HepG2 (cell line): ENCODE data around the gene ZNF142. TPM values are rescaled to one million over a fixed set of nuclear protein-coding genes. Genes with fewer than 3 reads are reported as not detected.

Source experiments
- BRF2 ChIP-seq: sonication (generic); formaldehyde crosslinking; IDR thresholded peaks from 2 replicates; pipeline ENCODE4 v1.8.1; 2022; ENCODE audit warnings: mild to moderate bottlenecking, missing genetic modification reagents
- FOSL1 ChIP-seq: sonication (generic); formaldehyde crosslinking; IDR thresholded peaks from 2 replicates; pipeline ENCODE4 v1.9.0; 2021; ENCODE audit warnings: missing genetic modification reagents, borderline replicate concordance
- FOXC1 ChIP-seq: sonication (generic); formaldehyde crosslinking; IDR thresholded peaks from 2 replicates; pipeline ENCODE4 v1.8.0; 2022; ENCODE audit warnings: mild to moderate bottlenecking, missing genetic modification reagents, borderline replicate concordance
- HCFC1 ChIP-seq: fragments of 150-350 bp; IDR thresholded peaks from 2 replicates; pipeline ENCODE4 v1.6.1; 2014; ENCODE audit warnings: low read depth, low read length
- HES4 ChIP-seq: sonication (generic); formaldehyde crosslinking; IDR thresholded peaks from 2 replicates; pipeline ENCODE4 v1.9.0; 2021; ENCODE audit warnings: mild to moderate bottlenecking, missing genetic modification reagents, borderline replicate concordance
- IKZF5 ChIP-seq: IDR thresholded peaks from 2 replicates; pipeline ENCODE4 v1.6.1; 2018; ENCODE audit warnings: missing genetic modification reagents, mild to moderate bottlenecking, missing compliant biosample characterization
- LCORL ChIP-seq, 2 experiments: fragments of 450-650 bp in 1 of 2; sonication (generic) in 1 of 2; formaldehyde crosslinking in 1 of 2; IDR thresholded peaks; 2 replicates each; pipeline versions ENCODE4 v1.5.0 to v1.6.1; 2017 to 2020; ENCODE audit warnings: antibody characterized with exemption in 1 of 2, missing genetic modification reagents in 1 of 2
- MAFK ChIP-seq, 2 experiments: IDR thresholded peaks in 1 of 2; conservative IDR thresholded peaks in 1 of 2; 2 replicates each; pipeline ENCODE4 v1.6.1; 2011; ENCODE audit warnings: improper control_type of control experiment in 2 of 2, low read length in 2 of 2
- PHF20 ChIP-seq: sonication (generic); formaldehyde crosslinking; IDR thresholded peaks from 2 replicates; pipeline ENCODE4 v1.5.0; 2020; ENCODE audit warnings: mild to moderate bottlenecking, missing genetic modification reagents
- PHF5A ChIP-seq: IDR thresholded peaks from one replicate; pipeline ENCODE4 v1.6.1; 2018; ENCODE audit warnings: low read depth, missing genetic modification reagents; ENCODE audit not compliant: unreplicated experiment
- SRSF9 ChIP-seq: fragments of 200-400 bp; formaldehyde crosslinking; IDR thresholded peaks from 2 replicates; pipeline ENCODE4 v1.6.1; 2018; ENCODE audit warnings: borderline replicate concordance, mild to moderate bottlenecking, low read depth, low read length; ENCODE audit not compliant: insufficient read depth, poor library complexity, severe bottlenecking
- TBX2 ChIP-seq: sonication (generic); formaldehyde crosslinking; IDR thresholded peaks from 2 replicates; pipeline ENCODE4 v1.5.0; 2020; ENCODE audit warnings: missing genetic modification reagents, mild to moderate bottlenecking, borderline replicate concordance
- ZMAT3 ChIP-seq: sonication (generic); formaldehyde crosslinking; conservative IDR thresholded peaks from 2 replicates; pipeline ENCODE4 v1.7.0; 2021; ENCODE audit warnings: missing genetic modification reagents
- ZNF143 ChIP-seq: sonication (generic); formaldehyde crosslinking; IDR thresholded peaks from 2 replicates; pipeline ENCODE4 v1.4.0; 2020; ENCODE audit warnings: missing genetic modification reagents
- ZNF264 ChIP-seq: sonication (generic); formaldehyde crosslinking; IDR thresholded peaks from 2 replicates; pipeline ENCODE4 v1.4.0; 2020; ENCODE audit warnings: missing genetic modification reagents
- ZNF841 ChIP-seq: sonication (generic); formaldehyde crosslinking; IDR thresholded peaks from 2 replicates; pipeline ENCODE4 v1.8.1; 2023; ENCODE audit warnings: missing genetic modification reagents, borderline replicate concordance
- ZSCAN30 ChIP-seq: sonication (generic); formaldehyde crosslinking; IDR thresholded peaks from 2 replicates; pipeline ENCODE4 v1.5.0; 2020; ENCODE audit warnings: mild to moderate bottlenecking, missing genetic modification reagents
- polyA plus RNA-seq, 8 experiments: library from polyadenylated mRNA; depleted of rRNA in 3 of 8; stranded (reverse) in 7 of 8; unstranded in 1 of 8; fragments of >200 nt; fragmentation: Illumina TruSeq in 4 of 8; extraction: Trizol in 4 of 8; gene quantifications; 2 replicates each; pipeline versions ENCODE4 v1.2.1 to v1.2.3, GENCODE V29; 2011 to 2016; ENCODE audit warnings: low read depth in 4 of 8, missing spikeins in 1 of 8, mixed read lengths in 1 of 8; ENCODE audit not compliant: insufficient read depth in 1 of 8
- total RNA-seq, 5 experiments: library from RNA; depleted of rRNA; stranded (reverse); fragments of >200 nt; fragmentation: Illumina TruSeq; extraction: Trizol; gene quantifications; 2 replicates each; pipeline ENCODE4 v1.2.3, GENCODE V29; 2016; ENCODE audit warnings: low read depth in 1 of 5
- TF ChIP-seq, protein P1 (sequence below): IDR thresholded peaks from 2 replicates; pipeline ENCODE4 v1.6.1; 2016; ENCODE audit warnings: low read depth, missing genetic modification reagents, missing compliant biosample characterization
- TF ChIP-seq, protein P2 (sequence below): IDR thresholded peaks from 2 replicates; pipeline ENCODE4 v1.6.1; 2016

The ZNF142 gene
- total and polyA plus RNA-seq, 2 of the 13 experiments (the other 11 are each of a cell fraction or from before 2014, with no cell fraction given) = 4.8 to 11.4 TPM

- TF ChIP-seq, protein P1, sequence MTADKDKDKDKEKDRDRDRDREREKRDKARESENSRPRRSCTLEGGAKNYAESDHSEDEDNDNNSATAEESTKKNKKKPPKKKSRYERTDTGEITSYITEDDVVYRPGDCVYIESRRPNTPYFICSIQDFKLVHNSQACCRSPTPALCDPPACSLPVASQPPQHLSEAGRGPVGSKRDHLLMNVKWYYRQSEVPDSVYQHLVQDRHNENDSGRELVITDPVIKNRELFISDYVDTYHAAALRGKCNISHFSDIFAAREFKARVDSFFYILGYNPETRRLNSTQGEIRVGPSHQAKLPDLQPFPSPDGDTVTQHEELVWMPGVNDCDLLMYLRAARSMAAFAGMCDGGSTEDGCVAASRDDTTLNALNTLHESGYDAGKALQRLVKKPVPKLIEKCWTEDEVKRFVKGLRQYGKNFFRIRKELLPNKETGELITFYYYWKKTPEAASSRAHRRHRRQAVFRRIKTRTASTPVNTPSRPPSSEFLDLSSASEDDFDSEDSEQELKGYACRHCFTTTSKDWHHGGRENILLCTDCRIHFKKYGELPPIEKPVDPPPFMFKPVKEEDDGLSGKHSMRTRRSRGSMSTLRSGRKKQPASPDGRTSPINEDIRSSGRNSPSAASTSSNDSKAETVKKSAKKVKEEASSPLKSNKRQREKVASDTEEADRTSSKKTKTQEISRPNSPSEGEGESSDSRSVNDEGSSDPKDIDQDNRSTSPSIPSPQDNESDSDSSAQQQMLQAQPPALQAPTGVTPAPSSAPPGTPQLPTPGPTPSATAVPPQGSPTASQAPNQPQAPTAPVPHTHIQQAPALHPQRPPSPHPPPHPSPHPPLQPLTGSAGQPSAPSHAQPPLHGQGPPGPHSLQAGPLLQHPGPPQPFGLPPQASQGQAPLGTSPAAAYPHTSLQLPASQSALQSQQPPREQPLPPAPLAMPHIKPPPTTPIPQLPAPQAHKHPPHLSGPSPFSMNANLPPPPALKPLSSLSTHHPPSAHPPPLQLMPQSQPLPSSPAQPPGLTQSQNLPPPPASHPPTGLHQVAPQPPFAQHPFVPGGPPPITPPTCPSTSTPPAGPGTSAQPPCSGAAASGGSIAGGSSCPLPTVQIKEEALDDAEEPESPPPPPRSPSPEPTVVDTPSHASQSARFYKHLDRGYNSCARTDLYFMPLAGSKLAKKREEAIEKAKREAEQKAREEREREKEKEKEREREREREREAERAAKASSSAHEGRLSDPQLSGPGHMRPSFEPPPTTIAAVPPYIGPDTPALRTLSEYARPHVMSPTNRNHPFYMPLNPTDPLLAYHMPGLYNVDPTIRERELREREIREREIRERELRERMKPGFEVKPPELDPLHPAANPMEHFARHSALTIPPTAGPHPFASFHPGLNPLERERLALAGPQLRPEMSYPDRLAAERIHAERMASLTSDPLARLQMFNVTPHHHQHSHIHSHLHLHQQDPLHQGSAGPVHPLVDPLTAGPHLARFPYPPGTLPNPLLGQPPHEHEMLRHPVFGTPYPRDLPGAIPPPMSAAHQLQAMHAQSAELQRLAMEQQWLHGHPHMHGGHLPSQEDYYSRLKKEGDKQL = no peak
- TF ChIP-seq MAFK (conservative IDR thresholded peaks at IDR 0.05 in 1 of 2, IDR thresholded peaks at IDR 0.05 in 1 of 2; ENCODE audit: low read length in 2 of 2) = no peak
- TF ChIP-seq HCFC1 = peak; percentile 65
- TF ChIP-seq ZNF264 (CRISPR knock-in tag) = no peak
- TF ChIP-seq ZNF841 = no peak
- peak; percentile 95 for TF ChIP-seq PHF20 (CRISPR knock-in tag)
- TF ChIP-seq TBX2 = no peak; the same call in 1 of the 2 replicates
- no peak for TF ChIP-seq PHF5A (CRISPR knock-in tag)
- 0 out of 2 replicates have a peak, but pooled peaks have one; percentile 10 for TF ChIP-seq ZMAT3 (CRISPR knock-in tag)
- no peak for TF ChIP-seq LCORL (IDR thresholded peaks at IDR 0.05)
- peak; percentile 10; the same call in 1 of the 2 replicates for TF ChIP-seq LCORL (CRISPR knock-in tag; IDR thresholded peaks at IDR 0.05)
- TF ChIP-seq, protein P2, sequence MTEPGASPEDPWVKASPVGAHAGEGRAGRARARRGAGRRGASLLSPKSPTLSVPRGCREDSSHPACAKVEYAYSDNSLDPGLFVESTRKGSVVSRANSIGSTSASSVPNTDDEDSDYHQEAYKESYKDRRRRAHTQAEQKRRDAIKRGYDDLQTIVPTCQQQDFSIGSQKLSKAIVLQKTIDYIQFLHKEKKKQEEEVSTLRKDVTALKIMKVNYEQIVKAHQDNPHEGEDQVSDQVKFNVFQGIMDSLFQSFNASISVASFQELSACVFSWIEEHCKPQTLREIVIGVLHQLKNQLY (CRISPR knock-in tag) = no peak
- no peak for TF ChIP-seq IKZF5 (CRISPR knock-in tag)
- TF ChIP-seq FOSL1 (CRISPR knock-in tag) = no peak
- peak; percentile 42; the same call in 1 of the 2 replicates for TF ChIP-seq ZNF143 (CRISPR knock-in tag)
- TF ChIP-seq HES4 (CRISPR knock-in tag) = peak; percentile 64; the same call in 1 of the 2 replicates
- no peak for TF ChIP-seq SRSF9
- TF ChIP-seq FOXC1 (CRISPR knock-in tag) = peak; percentile 72
- 0 out of 2 replicates have a peak, but pooled peaks have one; percentile 37 for TF ChIP-seq ZSCAN30 (CRISPR knock-in tag)
- peak; percentile 62; the same call in 1 of the 2 replicates for TF ChIP-seq BRF2 (CRISPR knock-in tag)
These were observed 12.5 kb upstream of the ZNF142 start, which contains the start of the genes RNF25 and STK36 (continued) for GRCh38 chr2:218671654-218672566.
